Measurements from ENCODE around the gene PRXL2A. TPM values are rescaled to one million over a fixed set of nuclear protein-coding genes. Genes with fewer than 3 reads are reported as not detected.

Gene PRXL2A
- polyA plus RNA-seq, 3 donors = 0.61 to 4.1 (median 3.4) TPM

- Histone ChIP-seq H3K36me3 (replicated peaks in 1 of 2; ENCODE audit: control insufficient read depth in 1 of 2, insufficient read depth in 2 of 2, low read length in 2 of 2) (no peaks in the 10 kb centered on the region), H3K9ac (ENCODE audit: insufficient read depth, low read length, poor library complexity, severe bottlenecking) (no peak overlapping the region), H3K4me3 (replicated peaks in 1 of 3; ENCODE audit: low read depth in 2 of 3, low read length in 3 of 3) (no peak overlapping the region), H3K27me3 (ENCODE audit: control insufficient read depth in 2 of 2, insufficient read depth in 2 of 2, low read length in 2 of 2) (peaks cover 0 to 7% of the 10 kb centered on the region in 2 donors), H3K4me1 (ENCODE audit: control insufficient read depth in 1 of 2, insufficient read depth in 2 of 2, low read length in 2 of 2) (peaks cover 5 to 13% of the 10 kb centered on the region in 2 donors), H3K9me3 (replicated peaks in 1 of 2; ENCODE audit: control insufficient read depth in 1 of 2, insufficient read depth in 1 of 2, low read length in 2 of 2) (no peaks in the 10 kb centered on the region), H4K20me1 (ENCODE audit: insufficient read depth, low read length) (no peaks in the 10 kb centered on the region), H3K79me2 (ENCODE audit: insufficient read depth, low read length) (no peaks in the 10 kb centered on the region), H3K27ac (ENCODE audit: low read depth in 1 of 2, low read length in 2 of 2) (no peak overlapping the region), H3K4me2 (replicated peaks; ENCODE audit: extremely low read depth, low read length, poor library complexity, severe bottlenecking) (no peak overlapping the region), H2AFZ (ENCODE audit: insufficient read depth, low read depth, low read length, poor library complexity, severe bottlenecking) (no peak overlapping the region)
- intact Hi-C loops (cut with micrococcal nuclease) = no loop called here
- H3K9me3 Mint-ChIP-seq = no peaks in the 10 kb centered on the region
- no peak for TF ChIP-seq CTCF (IDR thresholded peaks at IDR 0.05)
- peaks cover 20% of the 10 kb centered on the region for H3K4me1 Mint-ChIP-seq
- no peak for DNase-seq
- no peak overlapping the region for H3K4me3 Mint-ChIP-seq
- WGBS (ENCODE audit: insufficient coverage) = 100% methylated on average over 1 of the region's 7 CpGs
- peaks cover 5 to 17% (median 14%) of the 10 kb centered on the region in 3 donors for H3K27me3 Mint-ChIP-seq (ENCODE audit: low read depth in 3 of 3)
- no peak overlapping the region for H3K27ac Mint-ChIP-seq
- peaks cover 0 to 2% of the 10 kb centered on the region in 2 donors for H3K36me3 Mint-ChIP-seq
Observed at GRCh38 chr10:80414142-80414895, 6.0 kb downstream of the PRXL2A start.

- H3K36me3 ChIP-seq (replicated peaks in 1 of 2; ENCODE audit: control insufficient read depth in 1 of 2, insufficient read depth in 2 of 2, low read length in 2 of 2) = no peaks in the 10 kb centered on the region
- H3K27me3 Mint-ChIP-seq (ENCODE audit: low read depth in 3 of 3) = peaks cover 1 to 8% (median 4%) of the 10 kb centered on the region in 3 donors
- peaks cover 22% of the 10 kb centered on the region for H3K4me1 Mint-ChIP-seq
- H3K9me3 ChIP-seq (replicated peaks in 1 of 2; ENCODE audit: control insufficient read depth in 1 of 2, insufficient read depth in 1 of 2, low read length in 2 of 2) = no peaks in the 10 kb centered on the region
- intact Hi-C loops (cut with micrococcal nuclease) = no loop called here
- H2AFZ ChIP-seq (ENCODE audit: insufficient read depth, low read depth, low read length, poor library complexity, severe bottlenecking) = no peak overlapping the region
- H3K79me2 ChIP-seq (ENCODE audit: insufficient read depth, low read length) = no peaks in the 10 kb centered on the region
- no peak for TF ChIP-seq CTCF (IDR thresholded peaks at IDR 0.05)
- DNase-seq = no peak
- H3K4me2 ChIP-seq (replicated peaks; ENCODE audit: extremely low read depth, low read length, poor library complexity, severe bottlenecking) = no peak overlapping the region
- no peak overlapping the region for H3K4me3 ChIP-seq (replicated peaks in 1 of 3; ENCODE audit: low read depth in 2 of 3, low read length in 3 of 3)
- H3K4me1 ChIP-seq (ENCODE audit: control insufficient read depth in 1 of 2, insufficient read depth in 2 of 2, low read length in 2 of 2) = peaks cover 5 to 13% of the 10 kb centered on the region in 2 donors
- H4K20me1 ChIP-seq (ENCODE audit: insufficient read depth, low read length) = no peaks in the 10 kb centered on the region
- no peaks in the 10 kb centered on the region for H3K27me3 ChIP-seq (ENCODE audit: control insufficient read depth in 2 of 2, insufficient read depth in 2 of 2, low read length in 2 of 2)
- H3K36me3 Mint-ChIP-seq = no peaks in the 10 kb centered on the region
- H3K27ac ChIP-seq (ENCODE audit: low read depth in 1 of 2, low read length in 2 of 2) = no peak overlapping the region
- no peak overlapping the region for H3K27ac Mint-ChIP-seq
- H3K9ac ChIP-seq (ENCODE audit: insufficient read depth, low read length, poor library complexity, severe bottlenecking) = no peak overlapping the region
- no peak overlapping the region for H3K4me3 Mint-ChIP-seq
- WGBS (ENCODE audit: insufficient coverage) = 94% methylated on average over 3 of the region's 3 CpGs
- H3K9me3 Mint-ChIP-seq = no peaks in the 10 kb centered on the region
Observed at GRCh38 chr10:80415734-80416478, 7.6 kb downstream of the PRXL2A start.
